HL-60 (cell line): ENCODE results near the gene TCF15.

Experiments
- CTCF ChIP-seq: IDR thresholded peaks from one replicate; pipeline ENCODE4 v1.5.1; 2011; ENCODE audit warnings: low read length, control low read depth, inconsistent platforms; ENCODE audit not compliant: insufficient read depth
- POLR2AphosphoS5 ChIP-seq: IDR thresholded peaks from 2 replicates; pipeline ENCODE4 v1.6.1; 2012; ENCODE audit warnings: low read depth
- TF ChIP-seq, protein P1 (sequence below): IDR thresholded peaks from 2 replicates; pipeline ENCODE4 v1.6.1; 2012; ENCODE audit warnings: low read depth; ENCODE audit not compliant: insufficient replicate concordance

DNA sequence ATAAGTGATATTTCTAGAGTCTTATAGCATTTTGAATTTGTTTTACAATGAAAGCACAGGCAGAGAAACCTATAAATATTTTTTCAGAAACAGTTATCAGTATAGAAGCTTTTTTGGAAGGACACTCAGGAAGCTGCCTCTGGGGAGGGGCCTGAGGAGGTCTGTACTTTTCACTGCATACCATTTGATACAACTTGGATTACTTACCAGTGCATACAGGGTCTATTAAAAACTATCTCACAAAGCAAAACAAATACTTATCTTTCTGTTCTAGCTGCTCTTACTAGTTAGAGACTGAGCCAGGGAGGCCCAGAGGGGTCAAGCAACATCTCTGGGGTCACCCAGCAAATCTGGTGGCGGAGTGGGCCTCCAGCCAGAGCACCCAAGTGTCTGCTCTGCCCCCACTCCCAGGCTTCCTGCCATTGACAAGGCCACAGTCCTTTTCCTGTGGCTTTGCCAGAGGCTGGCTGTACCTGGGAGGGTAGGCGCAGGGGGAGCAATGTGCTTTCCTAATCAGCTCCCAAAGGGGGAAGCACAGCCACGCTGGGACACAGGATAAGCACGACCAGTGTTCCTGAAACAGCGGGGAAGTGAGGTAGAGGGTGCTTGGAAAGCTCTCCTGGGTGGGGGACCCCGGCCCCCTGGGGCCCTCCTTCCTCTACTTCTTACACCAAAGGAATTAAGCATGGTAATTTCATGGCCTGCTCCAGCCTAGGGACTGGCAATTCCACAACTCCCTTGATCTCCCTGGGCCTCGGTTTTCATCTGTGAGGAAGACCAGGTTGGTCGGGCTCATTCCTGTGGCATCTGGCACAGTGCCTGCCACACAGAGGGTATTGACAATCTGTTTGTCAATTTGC is 7.8 kb downstream of the TCF15 start:
- TF ChIP-seq CTCF (no peak), POLR2AphosphoS5 (no peak)
- TF ChIP-seq, protein P1, sequence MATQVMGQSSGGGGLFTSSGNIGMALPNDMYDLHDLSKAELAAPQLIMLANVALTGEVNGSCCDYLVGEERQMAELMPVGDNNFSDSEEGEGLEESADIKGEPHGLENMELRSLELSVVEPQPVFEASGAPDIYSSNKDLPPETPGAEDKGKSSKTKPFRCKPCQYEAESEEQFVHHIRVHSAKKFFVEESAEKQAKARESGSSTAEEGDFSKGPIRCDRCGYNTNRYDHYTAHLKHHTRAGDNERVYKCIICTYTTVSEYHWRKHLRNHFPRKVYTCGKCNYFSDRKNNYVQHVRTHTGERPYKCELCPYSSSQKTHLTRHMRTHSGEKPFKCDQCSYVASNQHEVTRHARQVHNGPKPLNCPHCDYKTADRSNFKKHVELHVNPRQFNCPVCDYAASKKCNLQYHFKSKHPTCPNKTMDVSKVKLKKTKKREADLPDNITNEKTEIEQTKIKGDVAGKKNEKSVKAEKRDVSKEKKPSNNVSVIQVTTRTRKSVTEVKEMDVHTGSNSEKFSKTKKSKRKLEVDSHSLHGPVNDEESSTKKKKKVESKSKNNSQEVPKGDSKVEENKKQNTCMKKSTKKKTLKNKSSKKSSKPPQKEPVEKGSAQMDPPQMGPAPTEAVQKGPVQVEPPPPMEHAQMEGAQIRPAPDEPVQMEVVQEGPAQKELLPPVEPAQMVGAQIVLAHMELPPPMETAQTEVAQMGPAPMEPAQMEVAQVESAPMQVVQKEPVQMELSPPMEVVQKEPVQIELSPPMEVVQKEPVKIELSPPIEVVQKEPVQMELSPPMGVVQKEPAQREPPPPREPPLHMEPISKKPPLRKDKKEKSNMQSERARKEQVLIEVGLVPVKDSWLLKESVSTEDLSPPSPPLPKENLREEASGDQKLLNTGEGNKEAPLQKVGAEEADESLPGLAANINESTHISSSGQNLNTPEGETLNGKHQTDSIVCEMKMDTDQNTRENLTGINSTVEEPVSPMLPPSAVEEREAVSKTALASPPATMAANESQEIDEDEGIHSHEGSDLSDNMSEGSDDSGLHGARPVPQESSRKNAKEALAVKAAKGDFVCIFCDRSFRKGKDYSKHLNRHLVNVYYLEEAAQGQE: no peak
